ENCODE data around the gene MEGF11.

DNA sequence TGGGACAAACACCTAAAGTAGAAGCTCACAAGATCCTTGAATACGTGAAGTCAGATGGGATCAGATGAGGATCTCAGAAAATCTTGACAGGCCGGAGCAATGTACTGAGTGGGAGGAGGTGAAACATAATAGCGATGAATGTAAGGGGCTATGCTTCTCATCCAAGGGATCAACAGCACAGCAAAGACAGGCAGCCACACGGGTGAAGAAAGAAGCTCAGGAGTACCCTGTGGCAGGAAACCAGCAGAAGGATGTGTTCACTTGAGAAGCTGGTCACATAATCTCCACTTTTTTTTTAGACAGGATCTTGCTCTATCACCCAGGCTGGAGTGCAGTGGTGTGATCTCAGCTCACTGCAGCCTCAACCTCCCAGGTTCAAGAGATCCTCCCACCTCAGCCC, 92.4 kb downstream of the MEGF11 start:
- TF ChIP-seq POLR2A (IDR thresholded peaks at IDR 0.05), result no peak
- TF ChIP-seq, protein P1, sequence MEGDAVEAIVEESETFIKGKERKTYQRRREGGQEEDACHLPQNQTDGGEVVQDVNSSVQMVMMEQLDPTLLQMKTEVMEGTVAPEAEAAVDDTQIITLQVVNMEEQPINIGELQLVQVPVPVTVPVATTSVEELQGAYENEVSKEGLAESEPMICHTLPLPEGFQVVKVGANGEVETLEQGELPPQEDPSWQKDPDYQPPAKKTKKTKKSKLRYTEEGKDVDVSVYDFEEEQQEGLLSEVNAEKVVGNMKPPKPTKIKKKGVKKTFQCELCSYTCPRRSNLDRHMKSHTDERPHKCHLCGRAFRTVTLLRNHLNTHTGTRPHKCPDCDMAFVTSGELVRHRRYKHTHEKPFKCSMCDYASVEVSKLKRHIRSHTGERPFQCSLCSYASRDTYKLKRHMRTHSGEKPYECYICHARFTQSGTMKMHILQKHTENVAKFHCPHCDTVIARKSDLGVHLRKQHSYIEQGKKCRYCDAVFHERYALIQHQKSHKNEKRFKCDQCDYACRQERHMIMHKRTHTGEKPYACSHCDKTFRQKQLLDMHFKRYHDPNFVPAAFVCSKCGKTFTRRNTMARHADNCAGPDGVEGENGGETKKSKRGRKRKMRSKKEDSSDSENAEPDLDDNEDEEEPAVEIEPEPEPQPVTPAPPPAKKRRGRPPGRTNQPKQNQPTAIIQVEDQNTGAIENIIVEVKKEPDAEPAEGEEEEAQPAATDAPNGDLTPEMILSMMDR (IDR thresholded peaks at IDR 0.05), result no peak
- no peak for TF ChIP-seq EP300 (IDR thresholded peaks at IDR 0.05)
